ENCODE data around the gene PLCB4.

DNA sequence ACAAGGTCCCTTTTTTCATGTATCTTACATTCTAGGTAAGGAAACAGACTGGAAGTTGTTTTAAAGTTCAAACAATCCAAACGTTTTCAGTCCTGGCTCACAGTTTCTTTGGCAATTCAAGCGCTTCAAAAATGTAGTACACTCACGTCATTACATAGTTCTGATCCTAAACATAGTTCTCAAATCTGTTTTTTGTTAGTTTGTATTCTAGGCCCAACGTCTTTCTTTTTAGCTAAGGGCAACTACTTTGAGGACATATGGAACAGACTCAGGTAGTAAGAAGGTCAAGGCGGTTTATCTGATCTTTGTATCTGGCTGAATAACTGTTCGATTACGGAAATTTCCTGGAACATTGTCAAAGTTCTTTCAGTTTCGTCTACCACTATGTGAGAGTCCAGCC is 36.9 kb upstream of the PLCB4 start:
- TF ChIP-seq EZH2phosphoT487 (IDR thresholded peaks at IDR 0.05; ENCODE audit: unreplicated experiment) (no peak), JUNB (IDR thresholded peaks at IDR 0.05; ENCODE audit: unreplicated experiment) (no peak)
- TF ChIP-seq, protein P1, sequence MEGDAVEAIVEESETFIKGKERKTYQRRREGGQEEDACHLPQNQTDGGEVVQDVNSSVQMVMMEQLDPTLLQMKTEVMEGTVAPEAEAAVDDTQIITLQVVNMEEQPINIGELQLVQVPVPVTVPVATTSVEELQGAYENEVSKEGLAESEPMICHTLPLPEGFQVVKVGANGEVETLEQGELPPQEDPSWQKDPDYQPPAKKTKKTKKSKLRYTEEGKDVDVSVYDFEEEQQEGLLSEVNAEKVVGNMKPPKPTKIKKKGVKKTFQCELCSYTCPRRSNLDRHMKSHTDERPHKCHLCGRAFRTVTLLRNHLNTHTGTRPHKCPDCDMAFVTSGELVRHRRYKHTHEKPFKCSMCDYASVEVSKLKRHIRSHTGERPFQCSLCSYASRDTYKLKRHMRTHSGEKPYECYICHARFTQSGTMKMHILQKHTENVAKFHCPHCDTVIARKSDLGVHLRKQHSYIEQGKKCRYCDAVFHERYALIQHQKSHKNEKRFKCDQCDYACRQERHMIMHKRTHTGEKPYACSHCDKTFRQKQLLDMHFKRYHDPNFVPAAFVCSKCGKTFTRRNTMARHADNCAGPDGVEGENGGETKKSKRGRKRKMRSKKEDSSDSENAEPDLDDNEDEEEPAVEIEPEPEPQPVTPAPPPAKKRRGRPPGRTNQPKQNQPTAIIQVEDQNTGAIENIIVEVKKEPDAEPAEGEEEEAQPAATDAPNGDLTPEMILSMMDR (conservative IDR thresholded peaks at IDR 0.05; ENCODE audit: low read depth in 2 of 2): no peak

Data from GM23338 (cell line).